ENCODE results near the gene ARHGAP23. TPM values are rescaled to one million over a fixed set of nuclear protein-coding genes. Genes with fewer than 3 reads are reported as not detected.

The ARHGAP23 gene
- total and polyA plus RNA-seq, 2 experiments from 2014 or later, result 16.0 to 30.0 TPM

DNA sequence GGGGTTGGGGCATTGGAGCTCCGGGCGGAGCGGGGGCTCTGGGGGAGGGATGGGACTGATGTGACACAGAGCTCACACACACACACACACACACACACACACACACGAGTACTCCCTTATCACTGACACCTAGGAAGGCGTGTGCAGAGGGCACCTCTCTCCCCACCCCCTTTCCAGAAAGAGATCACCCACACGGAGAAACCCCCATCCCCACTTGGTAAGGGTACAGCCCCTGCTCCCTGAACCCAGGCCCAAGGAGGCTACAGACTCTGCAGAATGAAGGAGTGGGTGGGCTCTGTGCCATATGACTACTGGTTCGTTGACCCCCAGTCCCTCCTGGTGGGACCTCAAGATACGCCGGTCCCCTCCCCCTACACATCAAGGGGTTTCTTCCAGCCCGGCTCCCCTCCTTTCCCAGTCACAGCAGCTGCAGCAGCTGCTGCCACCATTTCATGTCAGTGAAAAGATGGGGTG, 8.7 kb upstream of the ARHGAP23 start:
- Histone ChIP-seq H3K4me2 (peak overlapping the region; percentile 90), H3K27me3 (peaks cover 32% of the 10 kb centered on the region), H2AFZ (no peak overlapping the region), H3K9me3 (ENCODE audit: low read depth) (no peaks in the 10 kb centered on the region), H3K36me3 (replicated peaks; ENCODE audit: insufficient read depth, low read depth) (no peaks in the 10 kb centered on the region), H4K20me1 (ENCODE audit: insufficient read depth, poor library complexity, severe bottlenecking) (no peaks in the 10 kb centered on the region), H3K79me2 (no peaks in the 10 kb centered on the region), H3K27ac (no peak overlapping the region), H3K9me2 (replicated peaks; ENCODE audit: insufficient read depth) (no peaks in the 10 kb centered on the region), H3K4me1 (ENCODE audit: insufficient read depth) (peaks cover 34% of the 10 kb centered on the region), H3K4me3 (no peak overlapping the region)
- no peak for DNase-seq (ENCODE audit: low spot score)
- TF ChIP-seq EZH2phosphoT487 (IDR thresholded peaks at IDR 0.05; ENCODE audit: low read depth, severe bottlenecking, unreplicated experiment) (no peak), EZH2 (IDR thresholded peaks at IDR 0.05; ENCODE audit: borderline replicate concordance) (no peak)
- TF ChIP-seq, protein P1, sequence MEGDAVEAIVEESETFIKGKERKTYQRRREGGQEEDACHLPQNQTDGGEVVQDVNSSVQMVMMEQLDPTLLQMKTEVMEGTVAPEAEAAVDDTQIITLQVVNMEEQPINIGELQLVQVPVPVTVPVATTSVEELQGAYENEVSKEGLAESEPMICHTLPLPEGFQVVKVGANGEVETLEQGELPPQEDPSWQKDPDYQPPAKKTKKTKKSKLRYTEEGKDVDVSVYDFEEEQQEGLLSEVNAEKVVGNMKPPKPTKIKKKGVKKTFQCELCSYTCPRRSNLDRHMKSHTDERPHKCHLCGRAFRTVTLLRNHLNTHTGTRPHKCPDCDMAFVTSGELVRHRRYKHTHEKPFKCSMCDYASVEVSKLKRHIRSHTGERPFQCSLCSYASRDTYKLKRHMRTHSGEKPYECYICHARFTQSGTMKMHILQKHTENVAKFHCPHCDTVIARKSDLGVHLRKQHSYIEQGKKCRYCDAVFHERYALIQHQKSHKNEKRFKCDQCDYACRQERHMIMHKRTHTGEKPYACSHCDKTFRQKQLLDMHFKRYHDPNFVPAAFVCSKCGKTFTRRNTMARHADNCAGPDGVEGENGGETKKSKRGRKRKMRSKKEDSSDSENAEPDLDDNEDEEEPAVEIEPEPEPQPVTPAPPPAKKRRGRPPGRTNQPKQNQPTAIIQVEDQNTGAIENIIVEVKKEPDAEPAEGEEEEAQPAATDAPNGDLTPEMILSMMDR (IDR thresholded peaks at IDR 0.05; ENCODE audit: poor library complexity), result no peak
- WGBS (ENCODE audit: low lambda C conversion rate, missing lambda C conversion rate), result 26% methylated on average over 7 of the region's 10 CpGs

DNA sequence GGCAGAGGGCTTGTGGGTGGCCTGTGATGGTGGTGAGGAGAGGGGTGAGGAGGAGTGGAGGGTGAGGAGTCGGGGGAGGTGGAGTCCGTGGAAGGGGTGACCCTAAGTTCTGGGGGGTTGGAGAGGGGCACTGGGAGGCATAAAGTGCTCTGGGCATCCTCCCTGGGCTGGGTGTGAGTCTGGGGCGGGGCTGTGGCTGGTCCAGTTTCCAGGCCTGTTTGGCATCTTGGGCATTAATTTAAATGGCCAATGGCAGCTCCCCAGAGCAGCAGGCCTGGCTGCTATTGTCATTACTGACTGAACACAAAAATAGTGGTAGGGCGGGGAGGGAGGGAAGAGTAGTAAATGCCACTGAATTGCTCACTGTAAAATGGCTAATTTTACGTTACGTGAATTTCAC, 7.7 kb upstream of the ARHGAP23 start:
- no peak for TF ChIP-seq EZH2phosphoT487 (IDR thresholded peaks at IDR 0.05; ENCODE audit: low read depth, severe bottlenecking, unreplicated experiment)
- TF ChIP-seq, protein P1 (IDR thresholded peaks at IDR 0.05; ENCODE audit: poor library complexity), result no peak
- no peak for TF ChIP-seq EZH2 (IDR thresholded peaks at IDR 0.05; ENCODE audit: borderline replicate concordance)
- Histone ChIP-seq H4K20me1 (ENCODE audit: insufficient read depth, poor library complexity, severe bottlenecking) (no peaks in the 10 kb centered on the region), H3K4me3 (no peak overlapping the region), H2AFZ (no peak overlapping the region), H3K4me2 (no peak overlapping the region), H3K27ac (no peak overlapping the region), H3K27me3 (peaks cover 32% of the 10 kb centered on the region), H3K9me2 (replicated peaks; ENCODE audit: insufficient read depth) (no peaks in the 10 kb centered on the region), H3K9me3 (ENCODE audit: low read depth) (no peaks in the 10 kb centered on the region), H3K4me1 (ENCODE audit: insufficient read depth) (peaks cover 26% of the 10 kb centered on the region), H3K79me2 (no peaks in the 10 kb centered on the region), H3K36me3 (replicated peaks; ENCODE audit: insufficient read depth, low read depth) (no peaks in the 10 kb centered on the region)
- DNase-seq (ENCODE audit: low spot score), result no peak
- 77% methylated on average over 5 of the region's 6 CpGs for WGBS (ENCODE audit: low lambda C conversion rate, missing lambda C conversion rate)

DNA sequence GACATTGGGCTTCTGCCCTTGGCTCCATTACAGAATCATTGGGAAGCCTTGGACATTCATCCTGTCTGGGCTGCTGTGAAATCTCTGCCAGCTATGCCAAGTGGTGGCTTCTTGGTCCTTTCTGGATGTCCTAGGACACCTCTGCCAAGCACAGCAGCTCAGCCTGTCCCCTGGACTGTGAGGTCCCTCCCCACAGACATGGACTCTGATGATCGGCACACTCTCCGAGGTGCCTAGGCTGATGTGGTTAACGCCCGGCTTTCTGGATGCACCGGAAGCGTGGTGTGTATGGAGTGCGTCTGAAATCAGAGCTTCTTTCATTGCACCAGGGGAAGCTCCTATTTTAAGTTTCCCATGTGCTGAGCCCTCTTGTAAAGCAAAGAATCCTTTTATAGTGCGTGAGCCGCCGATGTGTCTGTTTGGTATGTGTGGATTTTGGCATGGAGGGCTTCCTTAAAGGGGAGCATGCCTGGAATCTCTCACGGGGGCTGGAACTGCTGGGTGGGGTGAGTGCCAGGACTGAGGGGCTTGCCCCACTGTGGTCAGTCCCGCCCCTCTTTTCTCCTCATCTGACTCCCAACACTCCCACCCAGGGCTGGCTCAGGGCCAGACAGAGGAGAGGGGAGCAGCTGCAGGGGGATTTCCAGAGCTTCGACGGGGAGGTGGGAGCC, 7.0 kb upstream of the ARHGAP23 start:
- Histone ChIP-seq H3K27ac (peak overlapping the region; percentile 47), H3K4me3 (no peak overlapping the region), H4K20me1 (ENCODE audit: insufficient read depth, poor library complexity, severe bottlenecking) (no peaks in the 10 kb centered on the region), H2AFZ (no peak overlapping the region), H3K4me2 (peak overlapping the region; percentile 50), H3K9me3 (ENCODE audit: low read depth) (no peaks in the 10 kb centered on the region), H3K4me1 (ENCODE audit: insufficient read depth) (peaks cover 23% of the 10 kb centered on the region), H3K79me2 (no peaks in the 10 kb centered on the region), H3K36me3 (replicated peaks; ENCODE audit: insufficient read depth, low read depth) (no peaks in the 10 kb centered on the region), H3K9me2 (replicated peaks; ENCODE audit: insufficient read depth) (no peaks in the 10 kb centered on the region), H3K27me3 (peaks cover 32% of the 10 kb centered on the region)
- 35% methylated on average over 14 of the region's 14 CpGs for WGBS (ENCODE audit: low lambda C conversion rate, missing lambda C conversion rate)
- TF ChIP-seq EZH2 (IDR thresholded peaks at IDR 0.05; ENCODE audit: borderline replicate concordance) (peak; percentile 48), EZH2phosphoT487 (IDR thresholded peaks at IDR 0.05; ENCODE audit: low read depth, severe bottlenecking, unreplicated experiment) (no peak)
- TF ChIP-seq, protein P1 (IDR thresholded peaks at IDR 0.05; ENCODE audit: poor library complexity), result no peak
- DNase-seq (ENCODE audit: low spot score), result peak; percentile 65

Data from hepatocyte (in vitro differentiated cells).